DND-41 (cell line): ENCODE measurements around the gene SMAD9.

ENCODE experiments used
- EZH2 ChIP-seq: IDR thresholded peaks from 3 replicates; pipeline ENCODE4 v1.6.1; 2012; ENCODE audit warnings: borderline replicate concordance, low read depth, mild to moderate bottlenecking, moderate library complexity, low read length, inconsistent platforms; ENCODE audit not compliant: severe bottlenecking
- TF ChIP-seq, protein P1 (sequence below): IDR thresholded peaks from 2 replicates; pipeline ENCODE4 v1.5.1; 2012; ENCODE audit warnings: borderline replicate concordance, low read length, moderate library complexity, mild to moderate bottlenecking; ENCODE audit not compliant: poor library complexity, severe bottlenecking; ENCODE audit errors: extremely low read depth

DNA sequence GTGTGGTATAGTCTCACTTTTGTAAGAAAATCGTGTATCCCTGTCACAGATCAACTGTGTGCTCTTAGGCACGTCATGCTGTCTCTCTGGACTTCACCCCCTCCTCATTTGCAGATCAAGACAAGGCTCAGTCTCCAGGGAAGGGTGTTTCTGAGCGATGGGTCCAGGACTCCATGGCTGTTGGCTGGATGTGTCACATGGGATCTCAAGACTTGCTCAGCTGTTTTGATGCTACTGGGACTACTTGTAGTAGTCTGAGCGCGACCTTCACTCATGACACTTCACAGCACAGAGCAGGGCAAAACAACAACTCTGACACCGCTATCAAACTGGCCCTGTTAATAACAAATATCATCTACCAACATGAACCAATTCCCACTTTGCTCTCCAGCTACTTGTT, 36.2 kb downstream of the SMAD9 start:
- TF ChIP-seq, protein P1, sequence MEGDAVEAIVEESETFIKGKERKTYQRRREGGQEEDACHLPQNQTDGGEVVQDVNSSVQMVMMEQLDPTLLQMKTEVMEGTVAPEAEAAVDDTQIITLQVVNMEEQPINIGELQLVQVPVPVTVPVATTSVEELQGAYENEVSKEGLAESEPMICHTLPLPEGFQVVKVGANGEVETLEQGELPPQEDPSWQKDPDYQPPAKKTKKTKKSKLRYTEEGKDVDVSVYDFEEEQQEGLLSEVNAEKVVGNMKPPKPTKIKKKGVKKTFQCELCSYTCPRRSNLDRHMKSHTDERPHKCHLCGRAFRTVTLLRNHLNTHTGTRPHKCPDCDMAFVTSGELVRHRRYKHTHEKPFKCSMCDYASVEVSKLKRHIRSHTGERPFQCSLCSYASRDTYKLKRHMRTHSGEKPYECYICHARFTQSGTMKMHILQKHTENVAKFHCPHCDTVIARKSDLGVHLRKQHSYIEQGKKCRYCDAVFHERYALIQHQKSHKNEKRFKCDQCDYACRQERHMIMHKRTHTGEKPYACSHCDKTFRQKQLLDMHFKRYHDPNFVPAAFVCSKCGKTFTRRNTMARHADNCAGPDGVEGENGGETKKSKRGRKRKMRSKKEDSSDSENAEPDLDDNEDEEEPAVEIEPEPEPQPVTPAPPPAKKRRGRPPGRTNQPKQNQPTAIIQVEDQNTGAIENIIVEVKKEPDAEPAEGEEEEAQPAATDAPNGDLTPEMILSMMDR, result no peak
- TF ChIP-seq EZH2, result no peak
